ENCODE results near the gene RHBDL2. TPM values are rescaled to one million over a fixed set of nuclear protein-coding genes. Genes with fewer than 3 reads are reported as not detected.

The RHBDL2 gene
- total RNA-seq, 1 experiment from 2014 or later = not detected

DNA sequence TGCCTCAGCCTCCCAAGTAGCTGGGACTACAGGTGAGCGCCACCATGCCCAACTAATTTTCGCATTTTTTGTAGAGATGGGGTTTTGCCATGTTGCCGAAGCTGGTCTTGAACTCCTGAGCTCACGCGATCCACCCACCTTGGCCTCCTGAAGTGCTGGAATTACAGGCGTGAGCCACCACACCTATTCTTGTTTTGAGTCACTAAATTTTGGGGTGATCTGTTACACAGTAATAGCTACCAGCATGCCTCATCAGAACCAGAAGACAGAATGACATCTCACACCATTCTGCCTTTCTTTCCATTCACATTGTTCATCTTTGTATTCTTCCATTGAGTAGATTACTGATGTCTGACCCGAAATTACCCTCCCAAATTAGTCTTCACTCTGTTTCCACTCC is 9.1 kb downstream of the RHBDL2 start:
- Histone ChIP-seq H3K36me3 (ENCODE audit: control insufficient read depth in 1 of 2, insufficient read depth in 2 of 2, low read length in 2 of 2) (no peaks in the 10 kb centered on the region), H3K9me3 (ENCODE audit: control insufficient read depth in 1 of 2, insufficient read depth in 1 of 2, low read depth in 1 of 2, low read length in 2 of 2) (no peaks in the 10 kb centered on the region), H3K79me2 (ENCODE audit: insufficient read depth, low read length) (no peaks in the 10 kb centered on the region), H3K4me3 (replicated peaks in 1 of 2; ENCODE audit: low read depth in 1 of 2, low read length in 2 of 2) (no peak overlapping the region), H3K9me2 (ENCODE audit: insufficient read depth) (no peaks in the 10 kb centered on the region), H3K27ac (ENCODE audit: low read depth, low read length) (no peak overlapping the region), H3K9ac (ENCODE audit: low read length) (no peak overlapping the region), H3K4me1 (ENCODE audit: control insufficient read depth in 1 of 2, insufficient read depth in 2 of 2, low read length in 2 of 2) (no peaks in the 10 kb centered on the region), H2AFZ (ENCODE audit: low read depth, low read length, poor library complexity, severe bottlenecking) (no peak overlapping the region), H3K4me2 (ENCODE audit: low read length) (no peak overlapping the region), H3K27me3 (ENCODE audit: insufficient read depth, low read length) (no peaks in the 10 kb centered on the region), H4K20me1 (ENCODE audit: insufficient read depth) (no peaks in the 10 kb centered on the region)
- BruUV-seq (replicated peaks) = no TSS peak
- ATAC-seq (no peak), DNase-seq (ENCODE audit: low read depth, low spot score) (no peak)
- ChIA-PET POLR2A (interaction anchor here (0.6 kb wide), 1 partner anchor 1022 kb away, joined by 3 read pairs; no protein-coding TSS in a partner anchor), RAD21 (ENCODE audit: low non-redundant PET in 1 of 2, low total read pairs in 2 of 2, uncharacterized antibody in 2 of 2, unreplicated experiment in 2 of 2) (no interaction called here), CTCF (no interaction called here)
- intact Hi-C loops (cut with micrococcal nuclease) = no loop called here
- TF ChIP-seq TCF7L2 (IDR thresholded peaks at IDR 0.05; ENCODE audit: borderline replicate concordance, extremely low read depth, insufficient read depth, insufficient read length) (no peak), YY1 (IDR thresholded peaks at IDR 0.05; ENCODE audit: extremely low read depth, insufficient replicate concordance, low read depth, low read length) (no peak), EZH2phosphoT487 (IDR thresholded peaks at IDR 0.05; ENCODE audit: borderline replicate concordance) (no peak), FOSL1 (IDR thresholded peaks at IDR 0.05; ENCODE audit: low read depth) (no peak), SP1 (IDR thresholded peaks at IDR 0.05; ENCODE audit: low read depth) (no peak)

DNA sequence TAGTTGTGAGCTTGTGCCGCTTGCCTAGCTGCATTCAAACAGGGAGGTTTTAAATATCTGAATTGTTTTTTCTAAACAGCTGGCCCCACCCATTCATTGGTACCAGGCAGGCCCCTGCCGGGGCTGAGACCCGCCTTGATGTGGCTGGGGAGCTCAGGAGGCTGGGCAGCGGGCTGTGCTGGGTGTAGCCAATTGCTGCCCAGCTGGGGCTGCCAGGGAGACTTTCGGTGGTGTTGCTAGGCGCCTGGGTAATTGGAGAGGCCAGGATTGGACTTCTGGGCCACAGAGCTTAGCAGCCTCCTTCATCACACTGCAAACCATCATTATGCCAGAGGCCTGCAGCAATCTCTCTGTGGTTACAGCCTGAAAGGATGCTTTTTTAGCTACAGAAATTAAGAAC is 12.2 kb downstream of the RHBDL2 start:
- ChIA-PET CTCF (no interaction called here), RAD21 (ENCODE audit: low non-redundant PET in 1 of 2, low total read pairs in 2 of 2, uncharacterized antibody in 2 of 2, unreplicated experiment in 2 of 2) (no interaction called here), POLR2A (no interaction called here)
- TF ChIP-seq FOSL1 (IDR thresholded peaks at IDR 0.05; ENCODE audit: low read depth) = no peak
- TF ChIP-seq POLR2AphosphoS5 (IDR thresholded peaks at IDR 0.05; ENCODE audit: low read depth, low read length) = no peak
- TF ChIP-seq EGR1 (IDR thresholded peaks at IDR 0.05; ENCODE audit: low read depth) = no peak
- TF ChIP-seq POLR2A (IDR thresholded peaks at IDR 0.05; ENCODE audit: borderline replicate concordance, extremely low read depth, insufficient read depth, insufficient read length) = no peak
- TF ChIP-seq ZFX (IDR thresholded peaks at IDR 0.05) = no peak
- no peak for TF ChIP-seq ZNF274 (IDR thresholded peaks at IDR 0.05; ENCODE audit: low read depth, low read length)
- TF ChIP-seq RAD21 (IDR thresholded peaks at IDR 0.05; ENCODE audit: low read depth) = no peak
- TF ChIP-seq, protein P1, sequence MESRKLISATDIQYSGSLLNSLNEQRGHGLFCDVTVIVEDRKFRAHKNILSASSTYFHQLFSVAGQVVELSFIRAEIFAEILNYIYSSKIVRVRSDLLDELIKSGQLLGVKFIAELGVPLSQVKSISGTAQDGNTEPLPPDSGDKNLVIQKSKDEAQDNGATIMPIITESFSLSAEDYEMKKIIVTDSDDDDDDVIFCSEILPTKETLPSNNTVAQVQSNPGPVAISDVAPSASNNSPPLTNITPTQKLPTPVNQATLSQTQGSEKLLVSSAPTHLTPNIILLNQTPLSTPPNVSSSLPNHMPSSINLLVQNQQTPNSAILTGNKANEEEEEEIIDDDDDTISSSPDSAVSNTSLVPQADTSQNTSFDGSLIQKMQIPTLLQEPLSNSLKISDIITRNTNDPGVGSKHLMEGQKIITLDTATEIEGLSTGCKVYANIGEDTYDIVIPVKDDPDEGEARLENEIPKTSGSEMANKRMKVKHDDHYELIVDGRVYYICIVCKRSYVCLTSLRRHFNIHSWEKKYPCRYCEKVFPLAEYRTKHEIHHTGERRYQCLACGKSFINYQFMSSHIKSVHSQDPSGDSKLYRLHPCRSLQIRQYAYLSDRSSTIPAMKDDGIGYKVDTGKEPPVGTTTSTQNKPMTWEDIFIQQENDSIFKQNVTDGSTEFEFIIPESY (IDR thresholded peaks at IDR 0.05; ENCODE audit: extremely low read depth, insufficient replicate concordance, low read length) = no peak
- no peak for TF ChIP-seq CEBPB (IDR thresholded peaks at IDR 0.05; ENCODE audit: low read depth)
- TF ChIP-seq SRF (IDR thresholded peaks at IDR 0.05; ENCODE audit: low read depth) = no peak
- no peak for TF ChIP-seq ELF1 (IDR thresholded peaks at IDR 0.05; ENCODE audit: borderline replicate concordance, low read depth)
- TF ChIP-seq, protein P2, sequence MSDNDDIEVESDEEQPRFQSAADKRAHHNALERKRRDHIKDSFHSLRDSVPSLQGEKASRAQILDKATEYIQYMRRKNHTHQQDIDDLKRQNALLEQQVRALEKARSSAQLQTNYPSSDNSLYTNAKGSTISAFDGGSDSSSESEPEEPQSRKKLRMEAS (IDR thresholded peaks at IDR 0.05) = no peak
- no peak for TF ChIP-seq CBX3 (IDR thresholded peaks at IDR 0.05; ENCODE audit: low read depth)
- no peak overlapping the region for H3K9ac ChIP-seq (ENCODE audit: low read length)
- no peak overlapping the region for H2AFZ ChIP-seq (ENCODE audit: low read depth, low read length, poor library complexity, severe bottlenecking)
- no peak overlapping the region for H3K4me2 ChIP-seq (ENCODE audit: low read length)
- no peak for ATAC-seq
- no peak overlapping the region for H3K4me3 ChIP-seq (replicated peaks in 1 of 2; ENCODE audit: low read depth in 1 of 2, low read length in 2 of 2)
- H3K79me2 ChIP-seq (ENCODE audit: insufficient read depth, low read length) = no peaks in the 10 kb centered on the region
- no peak for DNase-seq (ENCODE audit: low read depth, low spot score)
- intact Hi-C loops (cut with micrococcal nuclease) = no loop called here
- no peaks in the 10 kb centered on the region for H3K36me3 ChIP-seq (ENCODE audit: control insufficient read depth in 1 of 2, insufficient read depth in 2 of 2, low read length in 2 of 2)
- H3K9me3 ChIP-seq (ENCODE audit: control insufficient read depth in 1 of 2, insufficient read depth in 1 of 2, low read depth in 1 of 2, low read length in 2 of 2) = no peaks in the 10 kb centered on the region
- H3K27ac ChIP-seq (ENCODE audit: low read depth, low read length) = no peak overlapping the region
- H4K20me1 ChIP-seq (ENCODE audit: insufficient read depth) = no peaks in the 10 kb centered on the region
- H3K9me2 ChIP-seq (ENCODE audit: insufficient read depth) = no peaks in the 10 kb centered on the region
- no peaks in the 10 kb centered on the region for H3K4me1 ChIP-seq (ENCODE audit: control insufficient read depth in 1 of 2, insufficient read depth in 2 of 2, low read length in 2 of 2)
- BruUV-seq (replicated peaks) = no TSS peak
- H3K27me3 ChIP-seq (ENCODE audit: insufficient read depth, low read length) = no peaks in the 10 kb centered on the region
